B cell (primary cell): ENCODE data around the gene SLC1A5. TPM values are rescaled to one million over a fixed set of nuclear protein-coding genes. Genes with fewer than 3 reads are reported as not detected.
A peak's percentile ranks its signal among the peaks of the same experiment; 100 is the strongest.

Experiments used
- ATAC-seq: fragments of 200-7000 bp; cut with Tn5 transposase; one replicate; pipeline ENCODE4 v1.10.0; 2021; ENCODE audit warnings: low read depth, mild to moderate bottlenecking, moderate number of reproducible peaks, moderate library complexity
- CTCF ChIA-PET: fragments of 350-600 bp; sonication (Branson Sonifier 250); formaldehyde crosslinking; loops from one replicate; lab custom pipeline; 2021; ENCODE audit warnings: antibody characterized with exemption, inconsistent platforms; lab: Charles Lee
- POLR2A ChIA-PET: fragments of 350-600 bp; sonication (Branson Sonifier 250); formaldehyde crosslinking; loops from one replicate; lab custom pipeline; 2021; ENCODE audit warnings: antibody characterized with exemption; lab: Charles Lee
- DNase-seq: peaks from one replicate; pipeline ENCODE4 v3.0.0; 2013
- H2AFZ ChIP-seq: 2 replicates; pipeline ENCODE4 v1.6.1; 2012; ENCODE audit warnings: mild to moderate bottlenecking, low read depth, low read length; ENCODE audit not compliant: insufficient read depth, poor library complexity, severe bottlenecking
- H3K27ac ChIP-seq, 2 donors: 1 replicate in 1 of 2; 2 replicates in 1 of 2; pipeline ENCODE4 v1.5.1; 2012 to 2013; ENCODE audit warnings: low read length in 2 of 2, mild to moderate bottlenecking in 2 of 2, moderate library complexity in 1 of 2
- H3K27me3 ChIP-seq, 4 experiments: fragments of 200-600 bp in 1 of 4; sonication (generic) in 1 of 4; replicated peaks in 1 of 4; 1 replicate in 2 of 4; 2 replicates in 2 of 4; pipeline versions ENCODE4 v1.6.1 to v1.7.0; 2013 to 2016; ENCODE audit warnings: low read length in 3 of 4, mild to moderate bottlenecking in 2 of 4, mixed read lengths in 1 of 4, moderate library complexity in 1 of 4; ENCODE audit not compliant: insufficient read depth in 4 of 4, control insufficient read depth in 3 of 4; ENCODE audit errors: control extremely low read depth in 1 of 4
- H3K36me3 ChIP-seq, 2 experiments: replicated peaks in 1 of 2; 1 replicate in 1 of 2; 2 replicates in 1 of 2; pipeline versions ENCODE4 v1.6.1 to v1.7.1; 2013; ENCODE audit warnings: low read length in 1 of 2; ENCODE audit not compliant: insufficient read depth in 2 of 2, control insufficient read depth in 1 of 2; ENCODE audit errors: control extremely low read depth in 1 of 2, extremely low read depth in 1 of 2
- H3K4me1 ChIP-seq, 2 donors: fragments of 200-600 bp in 1 of 2; sonication (generic) in 1 of 2; 1 replicate in 1 of 2; 2 replicates in 1 of 2; pipeline versions ENCODE4 v1.5.1 to v1.6.1; 2013 to 2017; ENCODE audit warnings: low read length in 2 of 2; ENCODE audit not compliant: control insufficient read depth in 2 of 2, insufficient read depth in 2 of 2
- H3K4me2 ChIP-seq: replicated peaks from 2 replicates; pipeline ENCODE3; 2012; ENCODE audit warnings: mild to moderate bottlenecking, low read depth, low read length; ENCODE audit not compliant: poor library complexity, severe bottlenecking
- H3K4me3 ChIP-seq, 5 experiments: fragments of 200-600 bp in 1 of 5; sonication (generic) in 1 of 5; 1 replicate in 3 of 5; 2 replicates in 2 of 5; pipeline versions ENCODE4 v1.5.1 to v1.7.0; 2011 to 2016; ENCODE audit warnings: low read length in 4 of 5, mild to moderate bottlenecking in 4 of 5, low read depth in 2 of 5, control low read depth in 1 of 5, moderate library complexity in 1 of 5; ENCODE audit not compliant: insufficient read depth in 1 of 5; ENCODE audit errors: control extremely low read depth in 1 of 5, extremely low read depth in 1 of 5
- H3K79me2 ChIP-seq: fragments of 200-600 bp; sonication (generic); one replicate; pipeline ENCODE4 v1.6.0; 2016; ENCODE audit warnings: low read length; ENCODE audit not compliant: control insufficient read depth, insufficient read depth
- H3K9ac ChIP-seq: fragments of 200-600 bp; sonication (generic); 2 replicates; pipeline ENCODE4 v1.6.1; 2017; ENCODE audit warnings: mild to moderate bottlenecking, low read length, moderate library complexity
- H3K9me3 ChIP-seq, 3 donors: one replicate each; pipeline versions ENCODE4 v1.6.1 to v1.7.1; 2013; ENCODE audit warnings: low read length in 2 of 3; ENCODE audit not compliant: control insufficient read depth in 2 of 3, insufficient read depth in 1 of 3; ENCODE audit errors: control extremely low read depth in 1 of 3
- H4K20me1 ChIP-seq: 2 replicates; pipeline ENCODE4 v1.6.0; 2012; ENCODE audit warnings: mild to moderate bottlenecking, low read length; ENCODE audit not compliant: insufficient read depth, control insufficient read depth, poor library complexity, severe bottlenecking
- H3K27ac Mint-ChIP-seq: one replicate; pipeline ENCODE4 v1.8.0; 2021; ENCODE audit warnings: mixed read lengths
- H3K27me3 Mint-ChIP-seq: one replicate; pipeline ENCODE4 v1.8.0; 2021; ENCODE audit warnings: mixed read lengths
- H3K4me1 Mint-ChIP-seq: one replicate; pipeline ENCODE4 v1.8.0; 2021; ENCODE audit warnings: mixed read lengths
- H3K4me3 Mint-ChIP-seq: one replicate; pipeline ENCODE4 v1.8.0; 2021; ENCODE audit warnings: mixed read lengths
- H3K9me3 Mint-ChIP-seq: one replicate; pipeline ENCODE4 v1.8.0; 2022; ENCODE audit warnings: mixed read lengths; ENCODE audit not compliant: insufficient read depth
- EZH2 ChIP-seq: IDR thresholded peaks from 2 replicates; pipeline ENCODE4 v1.6.1; 2012; ENCODE audit warnings: borderline replicate concordance, low read depth, mild to moderate bottlenecking, moderate library complexity, low read length; ENCODE audit not compliant: insufficient read depth, poor library complexity, severe bottlenecking
- WGBS: methylation state at CpG from one replicate; pipeline ENCODE4 v1.1.5; 2013; ENCODE audit warnings: missing lambda C conversion rate; ENCODE audit not compliant: insufficient coverage; 5-methylcytosine and 5-hydroxymethylcytosine counted together
- intact Hi-C: fragments of 100-400 bp; cut with micrococcal nuclease; formaldehyde crosslinking; loops from one replicate; pipeline ENCODE4 v1.10.0; 2022
- polyA plus RNA-seq: library from polyadenylated mRNA; depleted of rRNA; stranded (reverse); fragments of >200 nt; gene quantifications from 2 replicates; pipeline ENCODE4 v1.2.3, GENCODE V29; 2012
- total RNA-seq, 2 donors: library from RNA; stranded (reverse); fragments of 120-200 nt in 1 of 2; gene quantifications; 1 replicate in 1 of 2; 2 replicates in 1 of 2; pipeline versions ENCODE4 v1.2.3 to v1.2.4, GENCODE V29; 2013 to 2022
- TF ChIP-seq, protein P1 (sequence below): fragments of 200-600 bp; IDR thresholded peaks from one replicate; pipeline ENCODE4 v1.8.0; 2022; ENCODE audit warnings: antibody characterized with exemption, mild to moderate bottlenecking

SLC1A5 gene
- total and polyA plus RNA-seq, 2 donors (not counting 1 experiment from before 2014, with no cell fraction given): 19.0 to 37.3 TPM

DNA sequence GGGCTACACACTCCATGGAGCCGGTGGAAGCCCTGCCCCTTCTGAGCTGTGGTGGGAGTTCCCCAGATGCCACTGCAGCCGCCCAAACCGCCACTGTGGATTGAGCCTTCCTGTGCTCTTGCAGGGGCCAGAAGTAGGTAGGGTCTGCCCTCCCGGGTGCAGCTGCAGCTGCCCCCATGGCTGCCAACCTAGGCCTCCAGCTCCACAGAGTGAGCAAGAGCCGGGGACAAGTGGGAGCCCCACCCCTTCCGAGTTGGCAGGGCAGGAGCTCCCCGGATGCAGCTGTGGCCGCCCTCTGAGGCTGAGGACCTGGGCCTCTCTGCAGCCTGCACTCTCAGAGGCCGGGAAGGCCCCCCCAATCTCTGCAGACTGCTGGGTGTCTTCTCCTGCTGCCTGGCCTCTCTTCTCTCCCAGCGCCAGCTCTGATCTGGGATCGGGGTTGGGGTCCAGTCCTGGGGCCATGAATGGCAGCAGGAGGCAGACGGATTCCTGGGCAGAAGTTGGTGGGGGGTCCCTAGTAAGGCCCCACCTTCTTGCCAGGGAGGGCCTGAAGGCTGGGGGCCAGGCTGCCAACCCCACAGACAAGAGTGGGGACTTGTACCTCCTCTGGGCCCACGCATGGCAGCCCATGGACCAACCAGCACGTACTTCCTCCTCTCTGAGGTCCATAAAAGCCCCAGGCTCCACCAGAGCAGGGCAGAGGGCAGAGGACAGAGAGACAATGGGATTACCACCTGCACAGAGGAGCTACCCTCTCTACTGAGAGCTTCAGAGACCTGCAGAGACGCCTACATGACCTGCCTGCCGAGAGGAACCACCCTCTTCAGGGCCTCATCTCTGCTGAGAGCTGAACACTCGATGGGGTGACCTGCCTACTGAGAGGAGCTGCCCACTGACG is 33.4 kb upstream of the SLC1A5 start:
- H3K4me1 Mint-ChIP-seq: peaks cover 52% of the 10 kb centered on the region
- no peaks in the 10 kb centered on the region for H4K20me1 ChIP-seq
- H3K4me1 ChIP-seq: peaks cover 60 to 73% of the 10 kb centered on the region in 2 donors
- peak overlapping the region in 3 of 5 experiments; percentile 23 to 51 (median 29) for H3K4me3 ChIP-seq
- 25% methylated on average over 17 of the region's 18 CpGs for WGBS
- no peak for TF ChIP-seq EZH2
- TF ChIP-seq, protein P1, sequence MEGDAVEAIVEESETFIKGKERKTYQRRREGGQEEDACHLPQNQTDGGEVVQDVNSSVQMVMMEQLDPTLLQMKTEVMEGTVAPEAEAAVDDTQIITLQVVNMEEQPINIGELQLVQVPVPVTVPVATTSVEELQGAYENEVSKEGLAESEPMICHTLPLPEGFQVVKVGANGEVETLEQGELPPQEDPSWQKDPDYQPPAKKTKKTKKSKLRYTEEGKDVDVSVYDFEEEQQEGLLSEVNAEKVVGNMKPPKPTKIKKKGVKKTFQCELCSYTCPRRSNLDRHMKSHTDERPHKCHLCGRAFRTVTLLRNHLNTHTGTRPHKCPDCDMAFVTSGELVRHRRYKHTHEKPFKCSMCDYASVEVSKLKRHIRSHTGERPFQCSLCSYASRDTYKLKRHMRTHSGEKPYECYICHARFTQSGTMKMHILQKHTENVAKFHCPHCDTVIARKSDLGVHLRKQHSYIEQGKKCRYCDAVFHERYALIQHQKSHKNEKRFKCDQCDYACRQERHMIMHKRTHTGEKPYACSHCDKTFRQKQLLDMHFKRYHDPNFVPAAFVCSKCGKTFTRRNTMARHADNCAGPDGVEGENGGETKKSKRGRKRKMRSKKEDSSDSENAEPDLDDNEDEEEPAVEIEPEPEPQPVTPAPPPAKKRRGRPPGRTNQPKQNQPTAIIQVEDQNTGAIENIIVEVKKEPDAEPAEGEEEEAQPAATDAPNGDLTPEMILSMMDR: no peak
- peak; percentile 66 for ATAC-seq
- POLR2A ChIA-PET: interaction anchor here (0.6 to 5.0 kb wide), 7 partner anchors 9 to 212 kb away, joined by 3 to 94 read pairs (median 4); partner anchors contain the start of genes ARHGAP35 and SLC1A5
- H3K27ac ChIP-seq: peak overlapping the region; percentile 79
- H3K4me3 Mint-ChIP-seq: peak overlapping the region; percentile 69
- no peaks in the 10 kb centered on the region for H3K27me3 ChIP-seq
- H3K27ac Mint-ChIP-seq: peak overlapping the region; percentile 92
- DNase-seq: peak; percentile 85
- H3K79me2 ChIP-seq: no peaks in the 10 kb centered on the region
- intact Hi-C loops: loop anchor here (1.0 kb wide), 3 partner anchors 33 to 292 kb away; partner anchors contain the start of genes ARHGAP35, SLC1A5 and ZC3H4
- peak overlapping the region; percentile 30 for H3K9ac ChIP-seq
- CTCF ChIA-PET: interaction anchor here (0.6 to 5.0 kb wide), 18 partner anchors 15 to 427 kb away, joined by 3 to 49 read pairs (median 4); partner anchors contain the start of gene SLC1A5
- H3K9me3 Mint-ChIP-seq: peaks cover 4% of the 10 kb centered on the region
- peak overlapping the region; percentile 72 for H3K4me2 ChIP-seq
- H2AFZ ChIP-seq: peak overlapping the region; percentile 59
- no peaks in the 10 kb centered on the region for H3K27me3 Mint-ChIP-seq
- H3K9me3 ChIP-seq: peaks cover 0 to 21% (median 0%) of the 10 kb centered on the region in 3 donors
- H3K36me3 ChIP-seq: no peaks in the 10 kb centered on the region
